K562 (cell line): ENCODE measurements around the gene FILIP1L. TPM values are rescaled to one million over a fixed set of nuclear protein-coding genes. Genes with fewer than 3 reads are reported as not detected.

Experiments used
- ATAC-seq: fragments of 200-7000 bp; cut with Tn5 transposase; 3 replicates; pipeline ENCODE4 v1.9.1; 2020; ENCODE audit warnings: moderate library complexity
- BruUV-seq: library from RNA; stranded (reverse); fragments of 400-500 nt; replicated peaks from 2 replicates; lab custom pipeline; 2021; lab: Mats Ljungman, UMichigan
- CTCF ChIA-PET: fragments of 300-600 bp; formaldehyde crosslinking; extraction: SDS; loops from one replicate; lab custom pipeline; 2021; ENCODE audit warnings: low intra/inter-chr PET ratio; lab: Yijun Ruan, JAX
- POLR2A ChIA-PET: fragments of 300-600, 350-650 bp; sonication (Branson Sonifier 250); formaldehyde crosslinking; extraction: SDS; loops from one replicate; lab custom pipeline; 2021; ENCODE audit warnings: antibody characterized with exemption, inconsistent platforms; lab: Yijun Ruan, JAX
- DNase-seq, 4 experiments: peaks; one replicate each; pipeline versions ENCODE4 v3.0.0 to v3.0.0-alpha.2; 2011 to 2018; ENCODE audit warnings: low spot score in 3 of 4, mixed read lengths in 3 of 4; ENCODE audit errors: extremely low read depth in 1 of 4
- FAIRE-seq: peaks from 2 replicates; lab custom pipeline; 2011; peaks lifted over from hg19 to GRCh38; lab: Jason Lieb, UNC
- H2AFZ ChIP-seq: 2 replicates; pipeline ENCODE4 v1.6.0; 2011; ENCODE audit warnings: low read depth, low read length, control low read depth, inconsistent platforms
- H3K27ac ChIP-seq: fragments of 200-600 bp; 3 replicates; pipeline ENCODE4 v1.8.0; 2011; ENCODE audit warnings: low read depth, mild to moderate bottlenecking, control low read depth, inconsistent platforms, low read length, moderate library complexity, mixed read lengths; ENCODE audit errors: extremely low read depth
- H3K27me3 ChIP-seq, 2 experiments: fragments of 300-600 bp in 1 of 2; 2 replicates in 1 of 2; 3 replicates in 1 of 2; pipeline versions ENCODE4 v1.6.0 to v1.8.0; 2011; ENCODE audit warnings: inconsistent platforms in 2 of 2, low read length in 2 of 2, mild to moderate bottlenecking in 1 of 2, mixed read lengths in 1 of 2, moderate library complexity in 1 of 2; ENCODE audit not compliant: control insufficient read depth in 2 of 2, insufficient read depth in 2 of 2
- H3K36me3 ChIP-seq: fragments of 300-600 bp; 3 replicates; pipeline ENCODE4 v1.8.0; 2011; ENCODE audit warnings: mild to moderate bottlenecking, low read length, inconsistent platforms; ENCODE audit not compliant: control insufficient read depth, insufficient read depth
- H3K4me1 ChIP-seq, 2 experiments: fragments of 200-600 bp in 1 of 2; replicated peaks in 1 of 2; 2 replicates in 1 of 2; 3 replicates in 1 of 2; pipeline versions ENCODE4 v1.5.1 to v1.8.0; 2011; ENCODE audit warnings: inconsistent platforms in 2 of 2, low read length in 2 of 2, mild to moderate bottlenecking in 1 of 2, mixed read lengths in 1 of 2, moderate library complexity in 1 of 2; ENCODE audit not compliant: control insufficient read depth in 2 of 2, insufficient read depth in 2 of 2
- H3K4me2 ChIP-seq: 2 replicates; pipeline ENCODE4 v1.6.1; 2011; ENCODE audit warnings: low read length, control low read depth, inconsistent platforms, mixed read lengths; ENCODE audit not compliant: insufficient read depth
- H3K4me3 ChIP-seq: fragments of 200-600 bp; sonication (generic), shearing (Covaris generic); 2 replicates; pipeline ENCODE4 v1.5.1; 2016; ENCODE audit warnings: control low read depth, inconsistent platforms
- H3K79me2 ChIP-seq: fragments of 200-600 bp; 3 replicates; pipeline ENCODE4 v1.8.0; 2011; ENCODE audit warnings: low read length, inconsistent platforms; ENCODE audit not compliant: control insufficient read depth, insufficient read depth
- H3K9ac ChIP-seq, 2 experiments: 2 replicates each; pipeline versions ENCODE4 v1.6.0 to v1.6.1; 2011; ENCODE audit warnings: low read depth in 2 of 2, low read length in 2 of 2, control low read depth in 1 of 2, inconsistent platforms in 1 of 2, mild to moderate bottlenecking in 1 of 2, mixed read lengths in 1 of 2; ENCODE audit not compliant: insufficient read depth in 1 of 2
- H3K9me1 ChIP-seq: one replicate; pipeline ENCODE4 v1.6.0; 2011; ENCODE audit warnings: inconsistent platforms, mild to moderate bottlenecking, low read length, moderate library complexity; ENCODE audit not compliant: control insufficient read depth, insufficient read depth
- H3K9me3 ChIP-seq: replicated peaks from 2 replicates; pipeline ENCODE4 v1.5.1; 2011; ENCODE audit warnings: low read depth, low read length, inconsistent platforms; ENCODE audit not compliant: control insufficient read depth, insufficient read depth
- H4K20me1 ChIP-seq: replicated peaks from 2 replicates; pipeline ENCODE4 v1.6.1; 2011; ENCODE audit warnings: low read length, inconsistent platforms, mixed read lengths; ENCODE audit not compliant: control insufficient read depth, insufficient read depth
- MEIS2 ChIP-seq: fragments of 450-650 bp; IDR thresholded peaks from 2 replicates; pipeline ENCODE4 v1.6.1; 2014; ENCODE audit warnings: mild to moderate bottlenecking; ENCODE audit not compliant: partially characterized antibody
- ZMIZ1 ChIP-seq, 2 experiments: fragments of 150-350 bp in 1 of 2; IDR thresholded peaks; 2 replicates each; pipeline ENCODE4 v1.6.1; 2012 to 2016; ENCODE audit warnings: low read depth in 2 of 2, low read length in 2 of 2, mild to moderate bottlenecking in 1 of 2, moderate library complexity in 1 of 2
- ZNF146 ChIP-seq: IDR thresholded peaks from one replicate; pipeline ENCODE4 v1.6.1; 2018; ENCODE audit warnings: missing compliant biosample characterization; ENCODE audit not compliant: unreplicated experiment
- in situ Hi-C: fragments of 300-500 bp; cut with MboI; formaldehyde crosslinking; loops from 4 replicates; pipeline ENCODE4 v1.15.0; 2018; ENCODE audit warnings: inconsistent platforms, mixed read lengths
- intact Hi-C: fragments of 100-400 bp; cut with micrococcal nuclease; formaldehyde crosslinking; loops from 2 replicates; pipeline ENCODE4 v1.14.2; 2022
- polyA plus RNA-seq, 8 experiments: library from polyadenylated mRNA; depleted of rRNA in 4 of 8; stranded (reverse) in 5 of 8; unstranded in 3 of 8; fragments of >200 nt; fragmentation: Nextera tagmentation in 2 of 8; fragmentation: Illumina TruSeq in 1 of 8; extraction: Ambion mirVana in 2 of 8; extraction: Trizol in 1 of 8; gene quantifications; 2 replicates each; pipeline versions ENCODE4 v1.2.1 to v1.2.3, GENCODE V29; 2011 to 2014; ENCODE audit warnings: inconsistent platforms in 1 of 8, missing spikeins in 1 of 8
- total RNA-seq, 7 experiments: library from RNA; depleted of rRNA in 6 of 7; stranded (reverse); fragments of >200 nt in 6 of 7; fragmentation: Illumina TruSeq in 2 of 7; extraction: Trizol in 2 of 7; gene quantifications; 2 replicates each; pipeline versions ENCODE4 v1.2.1 to v1.2.3, GENCODE V29; 2011 to 2021; ENCODE audit warnings: low replicate concordance in 1 of 7

Gene FILIP1L
- total and polyA plus RNA-seq, 9 of the 15 experiments (the other 6 are each of a cell fraction or from before 2014, with no cell fraction given), result 0.50 to 2.1 (median 1.1) TPM

GRCh38 chr3:99873269-99874102 lies 240.8 kb downstream of the FILIP1L start (continued):
- TF ChIP-seq ZMIZ1 (IDR thresholded peaks at IDR 0.05; ENCODE audit: low read depth in 2 of 2, low read length in 2 of 2), result no peak

- TF ChIP-seq ZNF146 (CRISPR knock-in tag) (no peak), MEIS2 (peak; percentile 45)
- Histone ChIP-seq H3K36me3 (no peaks in the 10 kb centered on the region; the same call in 2 of the 3 replicates), H3K9me3 (no peaks in the 10 kb centered on the region), H3K27ac (peak overlapping the region; percentile 64; the same call in 1 of the 3 replicates), H3K9ac (no peak overlapping the region), H3K4me1 (peaks cover 10 to 31% of the 10 kb centered on the region in 2 experiments; a peak in 4 of 5 replicates), H2AFZ (no peak overlapping the region), H3K9me1 (no peaks in the 10 kb centered on the region), H3K4me3 (no peak overlapping the region), H4K20me1 (no peaks in the 10 kb centered on the region), H3K27me3 (no peaks in the 10 kb centered on the region), H3K4me2 (peak overlapping the region; percentile 23), H3K79me2 (peaks cover 72% of the 10 kb centered on the region)
- ATAC-seq (0 out of 3 replicates have a peak, but pooled peaks have one; percentile 2), DNase-seq (peak in 2 of 4 experiments; percentile 6 to 15), FAIRE-seq (no peak)
- intact Hi-C loops (no loop called here), in situ Hi-C loops (no loop called here)
- POLR2A ChIA-PET, result no interaction called here
- no TSS peak for BruUV-seq
- CTCF ChIA-PET, result interaction anchor here (0.6 kb wide), 1 partner anchor 50 kb away, joined by 4 read pairs; no protein-coding TSS in a partner anchor
Observed at GRCh38 chr3:99872923-99873254, 241.4 kb downstream of the FILIP1L start.
